Frontal cortex (tissue), 4 donors: ENCODE results near the gene DQX1. TPM values are rescaled to one million over a fixed set of nuclear protein-coding genes. Genes with fewer than 3 reads are reported as not detected.

Experiments used
- DNase-seq, 2 donors: peaks; one replicate each; pipeline ENCODE4 v3.0.0; 2012; ENCODE audit warnings: low spot score in 2 of 2
- FAIRE-seq: peaks from 2 replicates; lab custom pipeline; 2012; peaks lifted over from hg19 to GRCh38; lab: Jason Lieb, UNC
- total RNA-seq: library from RNA; depleted of rRNA; stranded (reverse); fragments of >200 nt; gene quantifications from one replicate; pipeline ENCODE4 v1.2.3, GENCODE V29; 2014
- donor health status: control.
- donor health status: control.
- donor health status: control.

Gene DQX1
- total RNA-seq, 1 donor from 2014 or later: not detected

- FAIRE-seq (no peak), DNase-seq (no peak)
These were observed 8.4 kb upstream of the DQX1 start for GRCh38 chr2:74534411-74534810.

- DNase-seq: no peak
- no peak for FAIRE-seq
These were observed 7.4 kb upstream of the DQX1 start for GRCh38 chr2:74533464-74533863.

GRCh38 chr2:74532222-74532621 is 6.2 kb upstream of the DQX1 start:
- FAIRE-seq (no peak), DNase-seq (no peak)

GRCh38 chr2:74531666-74532065 is 5.6 kb upstream of the DQX1 start:
- DNase-seq (no peak), FAIRE-seq (no peak)

- DNase-seq: peak in 1 of 2 donors; percentile 58
- FAIRE-seq: no peak
These were observed 4.5 kb upstream of the DQX1 start for GRCh38 chr2:74530239-74531187.

- DNase-seq: peak; percentile 99
- FAIRE-seq: no peak
These were observed 3.6 kb upstream of the DQX1 start, which contains the start of the genes AUP1 and HTRA2 for GRCh38 chr2:74529357-74530238. Gene AUP1 (minus strand): TSS chr2:74529706. CDS start chr2:74529629, 77 bp downstream. Gene HTRA2 (plus strand): TSS chr2:74529933. CDS start chr2:74530007, 74 bp downstream.

- DNase-seq: no peak
- FAIRE-seq: no peak
These were observed 2.7 kb upstream of the DQX1 start for GRCh38 chr2:74528600-74529356.

- FAIRE-seq (no peak), DNase-seq (no peak)
These were observed 1.7 kb upstream of the DQX1 start for GRCh38 chr2:74527741-74528140.

- no peak for DNase-seq
These were observed 709 bp upstream of the DQX1 start for GRCh38 chr2:74526649-74527230.

GRCh38 chr2:74524955-74525716 is 895 bp downstream of the DQX1 start:
- FAIRE-seq: no peak
- no peak for DNase-seq

More at GRCh38 chr2:74526649-74527230, 709 bp upstream of the DQX1 start:
- no peak for FAIRE-seq

- no peak for FAIRE-seq
- DNase-seq: no peak
These were observed 2.0 kb downstream of the DQX1 start for GRCh38 chr2:74524005-74524404.

- DNase-seq (no peak), FAIRE-seq (no peak)
These were observed 3.5 kb downstream of the DQX1 start for GRCh38 chr2:74522516-74522915.

- FAIRE-seq (no peak), DNase-seq (no peak)
These were observed 9.4 kb downstream of the DQX1 start for GRCh38 chr2:74516650-74517049.

GRCh38 chr2:74515981-74516633 is 9.9 kb downstream of the DQX1 start:
- peak; percentile 74 to 81 for DNase-seq
- FAIRE-seq: no peak

GRCh38 chr2:74515271-74515980 is 10.6 kb downstream of the DQX1 start:
- no peak for DNase-seq
- FAIRE-seq: no peak

- no peak for FAIRE-seq
- peak in 1 of 2 donors; percentile 49 for DNase-seq
These were observed 11.4 kb downstream of the DQX1 start, which contains the start of gene TLX2 for GRCh38 chr2:74514368-74515270. Gene TLX2 (plus strand): TSS chr2:74514450. CDS start chr2:74514807, 357 bp downstream.
